C4-2B (cell line): Measurements from ENCODE around the gene AKR1B1.

Experiments used
- CTCF ChIP-seq: fragments of 450-650 bp; conservative IDR thresholded peaks from 2 replicates; pipeline ENCODE4 v1.5.1; 2017; ENCODE audit warnings: mild to moderate bottlenecking
- ZFX ChIP-seq: fragments of 450-650 bp; IDR thresholded peaks from 2 replicates; pipeline ENCODE4 v1.6.1; 2017

GRCh38 chr7:134407311-134407710 lies 51.6 kb downstream of the AKR1B1 start:
- TF ChIP-seq CTCF, result no peak
- no peak for TF ChIP-seq ZFX
